Ishikawa (cell line): Measurements from ENCODE around the gene DYNLRB2.

Experiments
- CEBPB ChIP-seq: IDR thresholded peaks from 2 replicates; pipeline ENCODE4 v1.6.1; 2012
- CREB1 ChIP-seq: IDR thresholded peaks from 2 replicates; pipeline ENCODE4 v1.6.1; 2012; ENCODE audit warnings: low read depth
- EGR1 ChIP-seq: IDR thresholded peaks from 2 replicates; pipeline ENCODE4 v1.6.1; 2012
- EP300 ChIP-seq: IDR thresholded peaks from 2 replicates; pipeline ENCODE4 v1.6.1; 2012; ENCODE audit warnings: borderline replicate concordance
- FOXM1 ChIP-seq: IDR thresholded peaks from 2 replicates; pipeline ENCODE4 v1.6.1; 2012; ENCODE audit warnings: low read depth, borderline replicate concordance
- NFIC ChIP-seq: IDR thresholded peaks from 2 replicates; pipeline ENCODE4 v1.6.1; 2012
- RAD21 ChIP-seq: IDR thresholded peaks from 2 replicates; pipeline ENCODE4 v1.6.1; 2012; ENCODE audit warnings: low read depth
- TAF1 ChIP-seq: IDR thresholded peaks from 2 replicates; pipeline ENCODE4 v1.6.1; 2012; ENCODE audit warnings: low read depth, mild to moderate bottlenecking
- TCF12 ChIP-seq: IDR thresholded peaks from 2 replicates; pipeline ENCODE4 v1.6.1; 2012; ENCODE audit warnings: low read depth
- TEAD4 ChIP-seq: IDR thresholded peaks from 2 replicates; pipeline ENCODE4 v1.6.1; 2012
- YY1 ChIP-seq: IDR thresholded peaks from 2 replicates; pipeline ENCODE4 v1.6.1; 2012; ENCODE audit warnings: low read depth
- ZBTB7A ChIP-seq: IDR thresholded peaks from 2 replicates; pipeline ENCODE4 v1.6.1; 2012; ENCODE audit warnings: low read depth
- TF ChIP-seq, protein P1 (sequence below): IDR thresholded peaks from 2 replicates; pipeline ENCODE4 v1.6.1; 2012; ENCODE audit warnings: low read depth, mild to moderate bottlenecking
- TF ChIP-seq, protein P2 (sequence below): IDR thresholded peaks from 2 replicates; pipeline ENCODE4 v1.6.1; 2012
- TF ChIP-seq, protein P3 (sequence below): IDR thresholded peaks from 2 replicates; pipeline ENCODE4 v1.6.1; 2012

Gene DYNLRB2

DNA sequence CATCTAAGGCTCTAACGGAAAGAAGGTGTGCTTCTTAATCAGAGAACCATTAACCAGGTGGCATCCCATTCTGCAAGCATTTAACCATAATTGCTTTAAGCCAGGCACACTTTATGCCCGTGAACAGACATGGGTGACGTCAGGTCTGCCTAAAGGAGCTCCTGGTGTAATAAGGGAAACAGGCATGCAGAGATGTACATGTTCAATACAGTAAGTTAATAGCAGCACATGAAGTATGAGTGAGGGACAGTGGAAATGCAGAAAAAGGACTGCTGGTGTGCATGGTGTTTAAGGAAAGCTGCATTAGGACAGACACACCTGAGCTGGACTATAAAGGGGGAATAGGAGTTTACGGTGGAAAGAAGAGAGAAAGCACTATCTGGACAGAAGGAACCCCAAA lies 18.6 kb downstream of the DYNLRB2 start:
- TF ChIP-seq TCF12 = no peak
- TF ChIP-seq, protein P1, sequence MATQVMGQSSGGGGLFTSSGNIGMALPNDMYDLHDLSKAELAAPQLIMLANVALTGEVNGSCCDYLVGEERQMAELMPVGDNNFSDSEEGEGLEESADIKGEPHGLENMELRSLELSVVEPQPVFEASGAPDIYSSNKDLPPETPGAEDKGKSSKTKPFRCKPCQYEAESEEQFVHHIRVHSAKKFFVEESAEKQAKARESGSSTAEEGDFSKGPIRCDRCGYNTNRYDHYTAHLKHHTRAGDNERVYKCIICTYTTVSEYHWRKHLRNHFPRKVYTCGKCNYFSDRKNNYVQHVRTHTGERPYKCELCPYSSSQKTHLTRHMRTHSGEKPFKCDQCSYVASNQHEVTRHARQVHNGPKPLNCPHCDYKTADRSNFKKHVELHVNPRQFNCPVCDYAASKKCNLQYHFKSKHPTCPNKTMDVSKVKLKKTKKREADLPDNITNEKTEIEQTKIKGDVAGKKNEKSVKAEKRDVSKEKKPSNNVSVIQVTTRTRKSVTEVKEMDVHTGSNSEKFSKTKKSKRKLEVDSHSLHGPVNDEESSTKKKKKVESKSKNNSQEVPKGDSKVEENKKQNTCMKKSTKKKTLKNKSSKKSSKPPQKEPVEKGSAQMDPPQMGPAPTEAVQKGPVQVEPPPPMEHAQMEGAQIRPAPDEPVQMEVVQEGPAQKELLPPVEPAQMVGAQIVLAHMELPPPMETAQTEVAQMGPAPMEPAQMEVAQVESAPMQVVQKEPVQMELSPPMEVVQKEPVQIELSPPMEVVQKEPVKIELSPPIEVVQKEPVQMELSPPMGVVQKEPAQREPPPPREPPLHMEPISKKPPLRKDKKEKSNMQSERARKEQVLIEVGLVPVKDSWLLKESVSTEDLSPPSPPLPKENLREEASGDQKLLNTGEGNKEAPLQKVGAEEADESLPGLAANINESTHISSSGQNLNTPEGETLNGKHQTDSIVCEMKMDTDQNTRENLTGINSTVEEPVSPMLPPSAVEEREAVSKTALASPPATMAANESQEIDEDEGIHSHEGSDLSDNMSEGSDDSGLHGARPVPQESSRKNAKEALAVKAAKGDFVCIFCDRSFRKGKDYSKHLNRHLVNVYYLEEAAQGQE = no peak
- TF ChIP-seq YY1 = no peak
- TF ChIP-seq NFIC = no peak
- no peak for TF ChIP-seq CEBPB
- TF ChIP-seq, protein P2, sequence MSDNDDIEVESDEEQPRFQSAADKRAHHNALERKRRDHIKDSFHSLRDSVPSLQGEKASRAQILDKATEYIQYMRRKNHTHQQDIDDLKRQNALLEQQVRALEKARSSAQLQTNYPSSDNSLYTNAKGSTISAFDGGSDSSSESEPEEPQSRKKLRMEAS = no peak
- no peak for TF ChIP-seq TAF1
- TF ChIP-seq TEAD4 = no peak
- no peak for TF ChIP-seq CREB1

DNA sequence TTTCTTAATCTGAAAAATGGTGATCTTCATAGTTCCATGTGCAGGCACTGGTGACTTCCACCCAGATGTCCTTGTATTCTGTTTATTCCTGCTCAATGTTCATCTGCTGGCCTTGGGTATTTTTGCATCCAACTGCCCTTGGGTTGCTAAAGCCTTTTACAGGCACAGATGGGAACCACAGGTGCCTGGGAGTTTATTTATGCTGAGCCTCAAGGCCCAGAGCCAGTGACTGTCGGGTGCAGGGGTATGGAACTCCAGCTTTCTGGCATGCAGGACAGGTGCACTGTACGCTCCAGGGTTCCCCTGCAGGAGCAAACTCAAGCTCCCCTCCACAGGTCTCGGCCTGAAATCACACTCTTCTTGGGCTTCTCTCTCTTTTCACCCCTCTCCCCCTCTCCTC lies 22.3 kb downstream of the DYNLRB2 start:
- TF ChIP-seq YY1 = no peak

DNA sequence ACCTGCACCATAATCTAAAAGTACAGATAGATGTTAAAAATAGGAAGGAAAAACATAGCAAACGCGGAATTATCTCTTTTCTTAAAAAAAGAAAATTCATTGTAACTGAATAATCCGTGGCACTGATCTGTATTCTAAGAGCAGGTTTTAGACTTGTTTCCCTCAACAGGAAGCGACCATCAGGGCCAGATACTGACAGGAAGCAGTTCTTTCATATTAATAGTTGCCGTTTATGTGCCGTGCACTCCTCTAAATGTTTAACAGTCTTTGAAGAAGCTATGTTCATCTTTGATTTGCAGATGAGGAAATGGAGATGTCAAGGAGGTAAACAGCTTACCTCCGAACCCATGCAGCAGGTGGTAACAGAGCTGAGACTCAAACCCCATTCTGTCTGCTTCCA lies 23.6 kb downstream of the DYNLRB2 start:
- no peak for TF ChIP-seq YY1
- no peak for TF ChIP-seq NFIC
- no peak for TF ChIP-seq CEBPB
- no peak for TF ChIP-seq ZBTB7A
- TF ChIP-seq, protein P1 = no peak
- TF ChIP-seq, protein P3, sequence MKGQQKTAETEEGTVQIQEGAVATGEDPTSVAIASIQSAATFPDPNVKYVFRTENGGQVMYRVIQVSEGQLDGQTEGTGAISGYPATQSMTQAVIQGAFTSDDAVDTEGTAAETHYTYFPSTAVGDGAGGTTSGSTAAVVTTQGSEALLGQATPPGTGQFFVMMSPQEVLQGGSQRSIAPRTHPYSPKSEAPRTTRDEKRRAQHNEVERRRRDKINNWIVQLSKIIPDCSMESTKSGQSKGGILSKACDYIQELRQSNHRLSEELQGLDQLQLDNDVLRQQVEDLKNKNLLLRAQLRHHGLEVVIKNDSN = no peak
- TF ChIP-seq FOXM1 = no peak
- no peak for TF ChIP-seq TCF12
- TF ChIP-seq, protein P2 = no peak
- no peak for TF ChIP-seq CREB1
- TF ChIP-seq TAF1 = no peak
- TF ChIP-seq RAD21 = no peak
- TF ChIP-seq EP300 = no peak
- no peak for TF ChIP-seq EGR1
- TF ChIP-seq TEAD4 = no peak

DNA sequence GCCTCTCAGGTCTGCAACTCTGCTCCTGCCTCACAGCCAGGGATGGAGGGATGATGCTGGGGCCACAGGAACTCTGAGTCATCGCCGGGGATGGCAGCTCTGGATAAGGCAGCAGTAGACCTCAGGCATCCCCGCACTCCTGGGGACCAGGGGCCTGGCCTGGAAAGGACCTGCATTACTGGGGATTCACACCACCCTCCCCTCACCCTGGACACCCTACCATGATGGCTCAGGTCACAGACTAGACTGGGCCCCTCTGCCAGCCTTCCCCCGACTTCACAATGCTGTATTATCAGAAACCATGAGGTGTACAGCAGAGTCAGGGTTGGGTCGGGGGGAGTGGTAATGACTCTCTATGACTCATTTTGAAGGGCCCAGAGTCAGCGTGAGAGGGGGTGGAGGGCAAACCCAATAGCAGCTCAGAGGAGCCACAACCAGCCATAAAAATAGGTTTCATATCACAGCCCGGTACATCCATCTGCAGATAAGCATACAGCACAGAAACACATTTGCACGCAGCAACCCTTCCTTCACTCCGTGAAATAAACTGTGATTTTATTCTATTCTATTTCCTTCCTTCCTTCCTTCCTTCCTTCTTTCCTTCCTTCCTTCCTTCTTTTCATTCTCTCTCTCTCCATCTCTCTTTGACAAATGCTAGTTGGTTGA lies 28.8 kb downstream of the DYNLRB2 start:
- TF ChIP-seq, protein P3 = no peak
- TF ChIP-seq TCF12 (no peak), CEBPB (no peak), EP300 (no peak), RAD21 (no peak), FOXM1 (no peak), CREB1 (no peak), ZBTB7A (no peak), NFIC (no peak), YY1 (no peak), TAF1 (no peak), TEAD4 (no peak)
- TF ChIP-seq, protein P1 = no peak

DNA sequence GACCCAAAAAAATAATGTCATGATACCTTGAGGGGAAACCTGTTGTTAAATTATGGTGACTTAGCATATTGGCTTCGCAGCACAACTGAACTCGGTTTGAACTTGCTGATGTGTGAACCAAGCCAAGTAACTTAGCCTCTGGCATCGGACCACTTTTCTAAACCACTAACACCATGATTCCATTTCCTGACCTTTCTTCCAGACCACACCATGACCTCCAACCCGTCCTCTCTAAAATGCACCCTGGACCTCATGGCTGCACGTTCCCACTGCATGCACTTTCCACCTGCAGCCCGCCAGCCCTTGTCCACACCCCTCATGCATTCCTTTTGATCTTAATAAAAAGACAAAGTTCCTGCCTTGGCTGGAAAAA lies 29.3 kb downstream of the DYNLRB2 start:
- TF ChIP-seq, protein P1 = no peak
- TF ChIP-seq, protein P3 = no peak
- TF ChIP-seq FOXM1 = no peak
